CD4-positive, alpha-beta T cell (primary cell): Measurements from ENCODE around the gene KRTCAP2. TPM values are rescaled to one million over a fixed set of nuclear protein-coding genes. Genes with fewer than 3 reads are reported as not detected.
A peak's percentile ranks its signal among the peaks of the same experiment; 100 is the strongest.

ENCODE experiments used
- ATAC-seq: fragments of 200-7000 bp; cut with Tn5 transposase; one replicate; pipeline ENCODE4 v1.10.0; 2022; ENCODE audit warnings: mild to moderate bottlenecking; ENCODE audit not compliant: poor library complexity
- CTCF ChIA-PET: fragments of 350-600 bp; sonication (Branson Sonifier 250); formaldehyde crosslinking; loops from one replicate; lab custom pipeline; 2021; ENCODE audit warnings: antibody characterized with exemption, inconsistent platforms; lab: Charles Lee
- POLR2A ChIA-PET: fragments of 350-600 bp; sonication (Branson Sonifier 250); formaldehyde crosslinking; loops from one replicate; lab custom pipeline; 2021; ENCODE audit warnings: antibody characterized with exemption, inconsistent platforms; lab: Charles Lee
- DNase-seq, 14 experiments: peaks; one replicate each; pipeline ENCODE4 v3.0.0-alpha.2; 2013 to 2020; ENCODE audit warnings: mixed read lengths in 2 of 14
- H3K27ac ChIP-seq, 2 donors: one replicate each; pipeline versions ENCODE4 v1.5.1 to v1.7.0; 2013; ENCODE audit warnings: low read length in 2 of 2, low read depth in 1 of 2, mild to moderate bottlenecking in 1 of 2
- H3K27me3 ChIP-seq, 2 experiments: 1 replicate in 1 of 2; 2 replicates in 1 of 2; pipeline versions ENCODE4 v1.6.1 to v1.7.0; 2013; ENCODE audit warnings: low read length in 2 of 2, control low read depth in 1 of 2, mild to moderate bottlenecking in 1 of 2, moderate library complexity in 1 of 2; ENCODE audit not compliant: insufficient read depth in 2 of 2, control insufficient read depth in 1 of 2
- H3K36me3 ChIP-seq: one replicate; pipeline ENCODE4 v1.6.1; 2013; ENCODE audit warnings: low read length, control low read depth; ENCODE audit not compliant: insufficient read depth
- H3K4me1 ChIP-seq: one replicate; pipeline ENCODE4 v1.6.1; 2013; ENCODE audit warnings: low read length, control low read depth; ENCODE audit not compliant: insufficient read depth
- H3K4me3 ChIP-seq: one replicate; pipeline ENCODE4 v1.5.1; 2013; ENCODE audit warnings: mild to moderate bottlenecking, low read length, moderate library complexity
- H3K9me3 ChIP-seq, 2 experiments: 1 replicate in 1 of 2; 2 replicates in 1 of 2; pipeline versions ENCODE4 v1.6.1 to v1.7.0; 2013; ENCODE audit warnings: low read length in 2 of 2, mild to moderate bottlenecking in 2 of 2, control low read depth in 1 of 2, moderate library complexity in 1 of 2; ENCODE audit not compliant: control insufficient read depth in 1 of 2, insufficient read depth in 1 of 2
- H3K27ac Mint-ChIP-seq: one replicate; pipeline ENCODE4 v1.8.0; 2020; ENCODE audit warnings: mixed read lengths
- H3K27me3 Mint-ChIP-seq: one replicate; pipeline ENCODE4 v1.8.0; 2021; ENCODE audit warnings: mixed read lengths
- H3K36me3 Mint-ChIP-seq: one replicate; pipeline ENCODE4 v1.8.0; 2021; ENCODE audit warnings: low read depth, mixed read lengths
- H3K4me1 Mint-ChIP-seq: one replicate; pipeline ENCODE4 v1.8.0; 2021; ENCODE audit warnings: low read depth, mixed read lengths
- H3K4me3 Mint-ChIP-seq: one replicate; pipeline ENCODE4 v1.8.0; 2020; ENCODE audit warnings: mild to moderate bottlenecking, mixed read lengths
- H3K9me3 Mint-ChIP-seq: one replicate; pipeline ENCODE4 v1.8.0; 2020; ENCODE audit warnings: mixed read lengths
- intact Hi-C, 2 experiments: fragments of 100-400 bp; cut with DNase I in 1 of 2; cut with micrococcal nuclease in 1 of 2; formaldehyde crosslinking; loops; one replicate each; pipeline versions ENCODE4 v1.15.1 to v1.9.0; 2023 to 2025; cut with DNase I, micrococcal nuclease
- total RNA-seq, 174 experiments: library from RNA in 2 of 174; stranded (reverse) in 2 of 174; gene quantifications; one replicate each; pipeline ENCODE4 v1.2.3 and lab custom pipeline; 2021 to 2026
- TF ChIP-seq, protein P1 (sequence below): fragments of 200-600 bp; IDR thresholded peaks from one replicate; pipeline ENCODE4 v1.8.0; 2022; ENCODE audit warnings: antibody characterized with exemption, mild to moderate bottlenecking

The KRTCAP2 gene
- total RNA-seq, 2 experiments from 2014 or later: 77.8 TPM

DNA sequence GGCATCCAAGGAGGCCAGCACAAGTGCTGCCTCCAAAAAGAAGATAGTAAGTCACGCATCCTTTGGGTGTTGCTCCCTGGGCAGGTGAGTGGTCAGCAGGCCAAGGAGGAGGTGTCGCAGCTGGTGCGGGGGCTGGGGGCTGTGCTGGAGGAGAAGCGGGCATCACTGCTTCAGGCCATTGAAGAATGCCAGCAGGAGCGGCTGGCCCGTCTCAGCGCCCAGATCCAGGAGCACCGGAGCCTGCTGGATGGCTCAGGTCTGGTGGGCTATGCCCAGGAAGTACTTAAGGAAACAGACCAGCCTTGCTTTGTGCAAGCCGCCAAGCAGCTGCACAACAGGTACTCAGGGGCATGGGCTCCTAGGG, 4.8 kb upstream of the KRTCAP2 start:
- Histone ChIP-seq H3K4me1 (peaks cover 42% of the 10 kb centered on the region), H3K4me3 (no peak overlapping the region), H3K27me3 (no peaks in the 10 kb centered on the region), H3K27ac (no peak overlapping the region), H3K9me3 (no peaks in the 10 kb centered on the region), H3K36me3 (peaks cover 44% of the 10 kb centered on the region)
- intact Hi-C loops: loop anchor here (2.0 to 5.0 kb wide), 4 partner anchors 17 to 415 kb away; partner anchors contain the start of gene RUSC1 (in 1 of the 2)
- ChIA-PET CTCF (interaction anchor here (0.8 to 4.4 kb wide), 4 partner anchors 16 to 66 kb away, joined by 3 to 34 read pairs (median 4); no protein-coding TSS in a partner anchor), POLR2A (interaction anchor here (0.9 to 1.6 kb wide), 2 partner anchors 16 to 49 kb away, joined by 3 to 6 read pairs; no protein-coding TSS in a partner anchor)
- Mint-ChIP-seq H3K27me3 (no peaks in the 10 kb centered on the region), H3K27ac (no peak overlapping the region), H3K9me3 (no peaks in the 10 kb centered on the region), H3K4me1 (peaks cover 36% of the 10 kb centered on the region), H3K4me3 (no peak overlapping the region), H3K36me3 (peaks cover 34% of the 10 kb centered on the region)
- TF ChIP-seq, protein P1, sequence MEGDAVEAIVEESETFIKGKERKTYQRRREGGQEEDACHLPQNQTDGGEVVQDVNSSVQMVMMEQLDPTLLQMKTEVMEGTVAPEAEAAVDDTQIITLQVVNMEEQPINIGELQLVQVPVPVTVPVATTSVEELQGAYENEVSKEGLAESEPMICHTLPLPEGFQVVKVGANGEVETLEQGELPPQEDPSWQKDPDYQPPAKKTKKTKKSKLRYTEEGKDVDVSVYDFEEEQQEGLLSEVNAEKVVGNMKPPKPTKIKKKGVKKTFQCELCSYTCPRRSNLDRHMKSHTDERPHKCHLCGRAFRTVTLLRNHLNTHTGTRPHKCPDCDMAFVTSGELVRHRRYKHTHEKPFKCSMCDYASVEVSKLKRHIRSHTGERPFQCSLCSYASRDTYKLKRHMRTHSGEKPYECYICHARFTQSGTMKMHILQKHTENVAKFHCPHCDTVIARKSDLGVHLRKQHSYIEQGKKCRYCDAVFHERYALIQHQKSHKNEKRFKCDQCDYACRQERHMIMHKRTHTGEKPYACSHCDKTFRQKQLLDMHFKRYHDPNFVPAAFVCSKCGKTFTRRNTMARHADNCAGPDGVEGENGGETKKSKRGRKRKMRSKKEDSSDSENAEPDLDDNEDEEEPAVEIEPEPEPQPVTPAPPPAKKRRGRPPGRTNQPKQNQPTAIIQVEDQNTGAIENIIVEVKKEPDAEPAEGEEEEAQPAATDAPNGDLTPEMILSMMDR: no peak
- DNase-seq (peak in 3 of 14 experiments; percentile 3 to 27 (median 20)), ATAC-seq (no peak)

DNA sequence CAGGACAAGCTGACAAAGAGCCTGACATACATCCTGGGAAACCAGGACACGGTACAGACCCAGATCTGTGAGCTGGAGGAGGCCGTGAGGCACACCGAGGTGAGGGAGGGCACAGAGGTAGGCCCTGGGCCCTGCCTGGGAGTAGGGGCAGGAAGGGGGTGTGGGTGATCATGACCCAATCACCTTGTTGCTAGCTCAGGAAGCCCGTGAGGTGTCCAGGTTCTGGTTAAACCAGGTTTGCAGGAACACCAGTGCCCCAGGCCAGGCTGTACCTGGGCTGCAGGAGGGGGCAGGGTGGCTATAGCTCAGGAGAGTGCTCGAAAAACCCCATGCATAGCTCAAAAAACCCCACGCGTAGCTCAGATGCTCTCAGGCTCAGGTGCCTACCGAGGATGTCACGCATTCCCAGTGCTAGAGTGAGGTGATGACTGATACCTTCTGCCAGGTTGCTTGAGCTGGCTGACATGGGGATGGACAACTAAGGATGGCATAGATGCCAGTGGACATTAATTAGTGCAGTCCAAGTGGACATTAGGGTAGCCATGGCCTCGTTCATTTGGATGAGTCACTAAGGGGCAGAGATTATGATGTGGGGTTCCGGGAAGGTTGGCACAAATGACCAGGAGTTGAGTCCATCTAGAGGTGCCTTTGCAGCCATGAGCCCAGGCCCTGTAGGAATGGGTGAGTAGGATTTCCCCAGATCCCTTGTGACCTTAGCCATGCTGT, 4.3 kb upstream of the KRTCAP2 start:
- TF ChIP-seq, protein P1: no peak
- ChIA-PET POLR2A (interaction anchor here (0.7 to 1.6 kb wide), 2 partner anchors 16 to 50 kb away, joined by 4 to 6 read pairs; no protein-coding TSS in a partner anchor), CTCF (interaction anchor here (0.8 to 4.4 kb wide), 4 partner anchors 17 to 67 kb away, joined by 3 to 34 read pairs (median 4); no protein-coding TSS in a partner anchor)
- ATAC-seq (no peak), DNase-seq (peak in 2 of 14 experiments; percentile 4 to 27)
- Mint-ChIP-seq H3K27me3 (no peaks in the 10 kb centered on the region), H3K4me1 (peaks cover 40% of the 10 kb centered on the region), H3K36me3 (peaks cover 40% of the 10 kb centered on the region), H3K4me3 (no peak overlapping the region), H3K27ac (no peak overlapping the region), H3K9me3 (no peaks in the 10 kb centered on the region)
- no peaks in the 10 kb centered on the region for H3K27me3 ChIP-seq
- no peaks in the 10 kb centered on the region for H3K9me3 ChIP-seq
- intact Hi-C loops: loop anchor here (2.0 to 5.0 kb wide), 4 partner anchors 17 to 415 kb away; partner anchors contain the start of gene RUSC1 (in 1 of the 2)
- no peak overlapping the region for H3K4me3 ChIP-seq
- no peak overlapping the region for H3K27ac ChIP-seq
- H3K36me3 ChIP-seq: peaks cover 42% of the 10 kb centered on the region
- H3K4me1 ChIP-seq: peaks cover 47% of the 10 kb centered on the region

DNA sequence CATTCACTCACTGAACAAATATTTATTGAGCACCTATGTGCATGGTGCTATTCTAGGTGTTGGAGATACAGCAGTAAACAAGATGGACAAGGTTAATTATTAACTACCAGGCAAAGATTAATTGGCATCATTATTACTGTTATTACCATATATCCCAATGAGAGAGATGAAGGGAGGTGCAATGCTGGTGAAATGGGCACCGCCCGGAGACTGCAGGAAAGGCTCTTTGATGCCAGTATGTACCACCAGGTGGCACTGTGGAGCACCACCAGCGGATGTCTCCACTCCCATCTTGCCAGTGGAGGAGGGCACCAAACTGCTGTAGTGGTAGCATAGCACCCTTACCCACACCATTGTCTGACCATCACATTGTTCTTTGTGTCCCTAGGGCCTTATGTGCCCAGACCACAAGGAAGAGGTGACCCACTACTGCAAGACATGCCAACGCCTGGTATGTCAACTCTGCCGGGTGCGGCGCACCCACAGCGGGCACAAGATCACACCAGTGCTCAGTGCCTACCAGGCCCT, 3.5 kb upstream of the KRTCAP2 start:
- Histone ChIP-seq H3K4me3 (no peak overlapping the region), H3K36me3 (peaks cover 38% of the 10 kb centered on the region), H3K9me3 (no peaks in the 10 kb centered on the region), H3K27ac (no peak overlapping the region), H3K4me1 (peaks cover 51% of the 10 kb centered on the region), H3K27me3 (no peaks in the 10 kb centered on the region)
- Mint-ChIP-seq H3K4me3 (peak overlapping the region; percentile 78), H3K4me1 (peaks cover 47% of the 10 kb centered on the region), H3K9me3 (no peaks in the 10 kb centered on the region), H3K36me3 (peaks cover 46% of the 10 kb centered on the region), H3K27ac (peak overlapping the region; percentile 47), H3K27me3 (no peaks in the 10 kb centered on the region)
- DNase-seq (peak; percentile 76 to 92 (median 85)), ATAC-seq (peak; percentile 45)
- intact Hi-C loops: loop anchor here (1.0 to 5.0 kb wide), 5 partner anchors 18 to 416 kb away; partner anchors contain the start of gene RUSC1 (in 1 of the 2)
- CTCF ChIA-PET: interaction anchor here (0.8 to 4.4 kb wide), 6 partner anchors 17 to 99 kb away, joined by 3 to 34 read pairs (median 6); no protein-coding TSS in a partner anchor
- TF ChIP-seq, protein P1: peak; percentile 94
- POLR2A ChIA-PET: interaction anchor here (0.7 to 1.6 kb wide), 2 partner anchors 17 to 51 kb away, joined by 4 to 6 read pairs; no protein-coding TSS in a partner anchor
